ENCODE results near the gene BEND2.

BEND2 gene

GRCh38 chrX:18133605-18134004, 87.1 kb downstream of the BEND2 start:
- no peak for DNase-seq

GRCh38 chrX:18129690-18130089, 91.0 kb downstream of the BEND2 start:
- DNase-seq, result no peak

- no peak for DNase-seq
Measured at GRCh38 chrX:18126971-18127370, 93.7 kb downstream of the BEND2 start.

GRCh38 chrX:18119856-18120255, 100.8 kb downstream of the BEND2 start:
- DNase-seq, result peak; percentile 30

Data from NCI-H1105 treated with DMSO at 0.1 percent for 48 hours (cell line).